Thyroid gland (tissue), 4 donors: Measurements from ENCODE around the gene PIK3CG.

Source experiments
- POLR2A ChIP-seq, 2 donors: fragments of 450-650 bp; IDR thresholded peaks; one replicate each; pipeline ENCODE4 v1.6.1; 2017; ENCODE audit warnings: antibody characterized with exemption in 2 of 2, mild to moderate bottlenecking in 2 of 2, moderate library complexity in 1 of 2
- TF ChIP-seq, protein P1 (sequence below), 6 experiments: fragments of 200-600 bp in 3 of 6; fragments of 450-650 bp in 3 of 6; sonication (generic) in 3 of 6; IDR thresholded peaks; one replicate each; pipeline ENCODE4 v1.5.1; 2016 to 2019; ENCODE audit warnings: antibody characterized with exemption in 6 of 6, mild to moderate bottlenecking in 2 of 6, inconsistent platforms in 1 of 6, moderate library complexity in 1 of 6

GRCh38 chr7:106887421-106887820 is 22.3 kb downstream of the PIK3CG start:
- TF ChIP-seq, protein P1, sequence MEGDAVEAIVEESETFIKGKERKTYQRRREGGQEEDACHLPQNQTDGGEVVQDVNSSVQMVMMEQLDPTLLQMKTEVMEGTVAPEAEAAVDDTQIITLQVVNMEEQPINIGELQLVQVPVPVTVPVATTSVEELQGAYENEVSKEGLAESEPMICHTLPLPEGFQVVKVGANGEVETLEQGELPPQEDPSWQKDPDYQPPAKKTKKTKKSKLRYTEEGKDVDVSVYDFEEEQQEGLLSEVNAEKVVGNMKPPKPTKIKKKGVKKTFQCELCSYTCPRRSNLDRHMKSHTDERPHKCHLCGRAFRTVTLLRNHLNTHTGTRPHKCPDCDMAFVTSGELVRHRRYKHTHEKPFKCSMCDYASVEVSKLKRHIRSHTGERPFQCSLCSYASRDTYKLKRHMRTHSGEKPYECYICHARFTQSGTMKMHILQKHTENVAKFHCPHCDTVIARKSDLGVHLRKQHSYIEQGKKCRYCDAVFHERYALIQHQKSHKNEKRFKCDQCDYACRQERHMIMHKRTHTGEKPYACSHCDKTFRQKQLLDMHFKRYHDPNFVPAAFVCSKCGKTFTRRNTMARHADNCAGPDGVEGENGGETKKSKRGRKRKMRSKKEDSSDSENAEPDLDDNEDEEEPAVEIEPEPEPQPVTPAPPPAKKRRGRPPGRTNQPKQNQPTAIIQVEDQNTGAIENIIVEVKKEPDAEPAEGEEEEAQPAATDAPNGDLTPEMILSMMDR (IDR thresholded peaks at IDR 0.05) = no peak
- TF ChIP-seq POLR2A (IDR thresholded peaks at IDR 0.05) = no peak
